ENCODE data around the gene NFIX. TPM values are rescaled to one million over a fixed set of nuclear protein-coding genes. Genes with fewer than 3 reads are reported as not detected.

The NFIX gene
- total and polyA plus RNA-seq, 2 of the 13 experiments (the other 11 are each of a cell fraction or from before 2014, with no cell fraction given), result 3.4 to 5.4 TPM

- TF ChIP-seq MTERF4 (CRISPR knock-in tag; IDR thresholded peaks at IDR 0.05) (no peak), RARG (CRISPR knock-in tag; IDR thresholded peaks at IDR 0.05; ENCODE audit: low read depth) (no peak), TBX2 (CRISPR knock-in tag; IDR thresholded peaks at IDR 0.05; ENCODE audit: borderline replicate concordance) (peak; percentile 56; the same call in 1 of the 2 replicates), FOXO1 (CRISPR knock-in tag; IDR thresholded peaks at IDR 0.05) (peak; percentile 67; the same call in 1 of the 2 replicates), SIN3A (IDR thresholded peaks at IDR 0.05; ENCODE audit: borderline replicate concordance, low read depth, low read length) (no peak), RFXAP (CRISPR knock-in tag; IDR thresholded peaks at IDR 0.05; ENCODE audit: borderline replicate concordance) (no peak), CREBL2 (CRISPR knock-in tag; IDR thresholded peaks at IDR 0.05; ENCODE audit: borderline replicate concordance) (no peak), SYNCRIP (IDR thresholded peaks at IDR 0.05; ENCODE audit: insufficient read depth, low read depth, low read length) (no peak), HNRNPH1 (optimal IDR thresholded peaks at IDR 0.05; ENCODE audit: low read depth, low read length) (no peak), ZNF543 (CRISPR knock-in tag; IDR thresholded peaks at IDR 0.05) (no peak), NR0B2 (CRISPR knock-in tag; IDR thresholded peaks at IDR 0.05) (no peak), POLR2A (IDR thresholded peaks at IDR 0.05; ENCODE audit: insufficient read depth in 1 of 2, low read depth in 2 of 2, low read length in 2 of 2) (peak in 1 of 2 experiments; percentile 78; a peak in 2 of 4 replicates), MED13 (CRISPR knock-in tag; IDR thresholded peaks at IDR 0.05) (no peak), HIVEP1 (CRISPR knock-in tag; IDR thresholded peaks at IDR 0.05) (peak; percentile 56; the same call in 1 of the 2 replicates), ZNF230 (CRISPR knock-in tag; IDR thresholded peaks at IDR 0.05) (no peak), TCF7 (IDR thresholded peaks at IDR 0.05; ENCODE audit: low read depth) (no peak), ZNF44 (CRISPR knock-in tag; IDR thresholded peaks at IDR 0.05) (no peak; the same call in 1 of the 2 replicates), RBFOX2 (IDR thresholded peaks at IDR 0.05; ENCODE audit: low read depth, low read length) (no peak), HMG20B (CRISPR knock-in tag; conservative IDR thresholded peaks at IDR 0.05) (no peak), YY1 (IDR thresholded peaks at IDR 0.05; ENCODE audit: insufficient read depth, insufficient replicate concordance, low read depth, low read length) (peak; percentile 49), SALL2 (CRISPR knock-in tag; IDR thresholded peaks at IDR 0.05) (no peak), PCBP2 (optimal IDR thresholded peaks at IDR 0.05; ENCODE audit: low read depth, low read length, poor library complexity, severe bottlenecking) (no peak), ARHGAP35 (CRISPR knock-in tag; IDR thresholded peaks at IDR 0.05; ENCODE audit: borderline replicate concordance) (no peak)
- TF ChIP-seq, protein P1, sequence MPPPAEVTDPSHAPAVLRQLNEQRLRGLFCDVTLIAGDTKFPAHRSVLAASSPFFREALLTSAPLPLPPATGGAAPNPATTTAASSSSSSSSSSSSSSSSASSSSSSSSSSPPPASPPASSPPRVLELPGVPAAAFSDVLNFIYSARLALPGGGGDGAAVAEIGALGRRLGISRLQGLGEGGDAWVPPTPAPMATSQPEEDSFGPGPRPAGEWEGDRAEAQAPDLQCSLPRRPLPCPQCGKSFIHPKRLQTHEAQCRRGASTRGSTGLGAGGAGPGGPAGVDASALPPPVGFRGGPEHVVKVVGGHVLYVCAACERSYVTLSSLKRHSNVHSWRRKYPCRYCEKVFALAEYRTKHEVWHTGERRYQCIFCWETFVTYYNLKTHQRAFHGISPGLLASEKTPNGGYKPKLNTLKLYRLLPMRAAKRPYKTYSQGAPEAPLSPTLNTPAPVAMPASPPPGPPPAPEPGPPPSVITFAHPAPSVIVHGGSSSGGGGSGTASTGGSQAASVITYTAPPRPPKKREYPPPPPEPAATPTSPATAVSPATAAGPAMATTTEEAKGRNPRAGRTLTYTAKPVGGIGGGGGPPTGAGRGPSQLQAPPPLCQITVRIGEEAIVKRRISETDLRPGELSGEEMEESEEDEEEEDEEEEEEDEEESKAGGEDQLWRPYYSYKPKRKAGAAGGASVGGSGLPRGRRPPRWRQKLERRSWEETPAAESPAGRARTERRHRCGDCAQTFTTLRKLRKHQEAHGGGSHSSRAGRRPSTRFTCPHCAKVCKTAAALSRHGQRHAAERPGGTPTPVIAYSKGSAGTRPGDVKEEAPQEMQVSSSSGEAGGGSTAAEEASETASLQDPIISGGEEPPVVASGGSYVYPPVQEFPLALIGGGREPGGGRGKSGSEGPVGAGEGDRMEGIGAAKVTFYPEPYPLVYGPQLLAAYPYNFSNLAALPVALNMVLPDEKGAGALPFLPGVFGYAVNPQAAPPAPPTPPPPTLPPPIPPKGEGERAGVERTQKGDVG (CRISPR knock-in tag; IDR thresholded peaks at IDR 0.05; ENCODE audit: borderline replicate concordance), result 0 out of 2 replicates have a peak, but pooled peaks have one; percentile 13
- TF ChIP-seq, protein P2, sequence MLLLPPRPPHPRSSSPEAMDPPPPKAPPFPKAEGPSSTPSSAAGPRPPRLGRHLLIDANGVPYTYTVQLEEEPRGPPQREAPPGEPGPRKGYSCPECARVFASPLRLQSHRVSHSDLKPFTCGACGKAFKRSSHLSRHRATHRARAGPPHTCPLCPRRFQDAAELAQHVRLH (CRISPR knock-in tag; IDR thresholded peaks at IDR 0.05; ENCODE audit: borderline replicate concordance, low read depth), result 0 out of 2 replicates have a peak, but pooled peaks have one; percentile 25
- TF ChIP-seq, protein P3, sequence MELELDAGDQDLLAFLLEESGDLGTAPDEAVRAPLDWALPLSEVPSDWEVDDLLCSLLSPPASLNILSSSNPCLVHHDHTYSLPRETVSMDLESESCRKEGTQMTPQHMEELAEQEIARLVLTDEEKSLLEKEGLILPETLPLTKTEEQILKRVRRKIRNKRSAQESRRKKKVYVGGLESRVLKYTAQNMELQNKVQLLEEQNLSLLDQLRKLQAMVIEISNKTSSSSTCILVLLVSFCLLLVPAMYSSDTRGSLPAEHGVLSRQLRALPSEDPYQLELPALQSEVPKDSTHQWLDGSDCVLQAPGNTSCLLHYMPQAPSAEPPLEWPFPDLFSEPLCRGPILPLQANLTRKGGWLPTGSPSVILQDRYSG (CRISPR knock-in tag; IDR thresholded peaks at IDR 0.05), result no peak
Measured at GRCh38 chr19:13128583-13128982, 133.3 kb downstream of the NFIX start (continued).
